B cell (primary cell): ENCODE results near the gene MAP3K12. TPM values are rescaled to one million over a fixed set of nuclear protein-coding genes. Genes with fewer than 3 reads are reported as not detected.

ENCODE experiments used
- ATAC-seq: fragments of 200-7000 bp; cut with Tn5 transposase; one replicate; pipeline ENCODE4 v1.10.0; 2021; ENCODE audit warnings: low read depth, mild to moderate bottlenecking, moderate number of reproducible peaks, moderate library complexity
- CTCF ChIA-PET: fragments of 350-600 bp; sonication (Branson Sonifier 250); formaldehyde crosslinking; loops from one replicate; lab custom pipeline; 2021; ENCODE audit warnings: antibody characterized with exemption, inconsistent platforms; lab: Charles Lee
- POLR2A ChIA-PET: fragments of 350-600 bp; sonication (Branson Sonifier 250); formaldehyde crosslinking; loops from one replicate; lab custom pipeline; 2021; ENCODE audit warnings: antibody characterized with exemption; lab: Charles Lee
- DNase-seq: peaks from one replicate; pipeline ENCODE4 v3.0.0; 2013
- H2AFZ ChIP-seq: 2 replicates; pipeline ENCODE4 v1.6.1; 2012; ENCODE audit warnings: mild to moderate bottlenecking, low read depth, low read length; ENCODE audit not compliant: insufficient read depth, poor library complexity, severe bottlenecking
- H3K27ac ChIP-seq, 2 donors: 1 replicate in 1 of 2; 2 replicates in 1 of 2; pipeline ENCODE4 v1.5.1; 2012 to 2013; ENCODE audit warnings: low read length in 2 of 2, mild to moderate bottlenecking in 2 of 2, moderate library complexity in 1 of 2
- H3K27me3 ChIP-seq, 4 experiments: fragments of 200-600 bp in 1 of 4; sonication (generic) in 1 of 4; replicated peaks in 1 of 4; 1 replicate in 2 of 4; 2 replicates in 2 of 4; pipeline versions ENCODE4 v1.6.1 to v1.7.0; 2013 to 2016; ENCODE audit warnings: low read length in 3 of 4, mild to moderate bottlenecking in 2 of 4, mixed read lengths in 1 of 4, moderate library complexity in 1 of 4; ENCODE audit not compliant: insufficient read depth in 4 of 4, control insufficient read depth in 3 of 4; ENCODE audit errors: control extremely low read depth in 1 of 4
- H3K36me3 ChIP-seq, 2 experiments: replicated peaks in 1 of 2; 1 replicate in 1 of 2; 2 replicates in 1 of 2; pipeline versions ENCODE4 v1.6.1 to v1.7.1; 2013; ENCODE audit warnings: low read length in 1 of 2; ENCODE audit not compliant: insufficient read depth in 2 of 2, control insufficient read depth in 1 of 2; ENCODE audit errors: control extremely low read depth in 1 of 2, extremely low read depth in 1 of 2
- H3K4me1 ChIP-seq, 2 donors: fragments of 200-600 bp in 1 of 2; sonication (generic) in 1 of 2; 1 replicate in 1 of 2; 2 replicates in 1 of 2; pipeline versions ENCODE4 v1.5.1 to v1.6.1; 2013 to 2017; ENCODE audit warnings: low read length in 2 of 2; ENCODE audit not compliant: control insufficient read depth in 2 of 2, insufficient read depth in 2 of 2
- H3K4me2 ChIP-seq: replicated peaks from 2 replicates; pipeline ENCODE3; 2012; ENCODE audit warnings: mild to moderate bottlenecking, low read depth, low read length; ENCODE audit not compliant: poor library complexity, severe bottlenecking
- H3K4me3 ChIP-seq, 5 experiments: fragments of 200-600 bp in 1 of 5; sonication (generic) in 1 of 5; 1 replicate in 3 of 5; 2 replicates in 2 of 5; pipeline versions ENCODE4 v1.5.1 to v1.7.0; 2011 to 2016; ENCODE audit warnings: low read length in 4 of 5, mild to moderate bottlenecking in 4 of 5, low read depth in 2 of 5, control low read depth in 1 of 5, moderate library complexity in 1 of 5; ENCODE audit not compliant: insufficient read depth in 1 of 5; ENCODE audit errors: control extremely low read depth in 1 of 5, extremely low read depth in 1 of 5
- H3K79me2 ChIP-seq: fragments of 200-600 bp; sonication (generic); one replicate; pipeline ENCODE4 v1.6.0; 2016; ENCODE audit warnings: low read length; ENCODE audit not compliant: control insufficient read depth, insufficient read depth
- H3K9ac ChIP-seq: fragments of 200-600 bp; sonication (generic); 2 replicates; pipeline ENCODE4 v1.6.1; 2017; ENCODE audit warnings: mild to moderate bottlenecking, low read length, moderate library complexity
- H3K9me3 ChIP-seq, 3 donors: one replicate each; pipeline versions ENCODE4 v1.6.1 to v1.7.1; 2013; ENCODE audit warnings: low read length in 2 of 3; ENCODE audit not compliant: control insufficient read depth in 2 of 3, insufficient read depth in 1 of 3; ENCODE audit errors: control extremely low read depth in 1 of 3
- H4K20me1 ChIP-seq: 2 replicates; pipeline ENCODE4 v1.6.0; 2012; ENCODE audit warnings: mild to moderate bottlenecking, low read length; ENCODE audit not compliant: insufficient read depth, control insufficient read depth, poor library complexity, severe bottlenecking
- H3K27ac Mint-ChIP-seq: one replicate; pipeline ENCODE4 v1.8.0; 2021; ENCODE audit warnings: mixed read lengths
- H3K27me3 Mint-ChIP-seq: one replicate; pipeline ENCODE4 v1.8.0; 2021; ENCODE audit warnings: mixed read lengths
- H3K4me1 Mint-ChIP-seq: one replicate; pipeline ENCODE4 v1.8.0; 2021; ENCODE audit warnings: mixed read lengths
- H3K4me3 Mint-ChIP-seq: one replicate; pipeline ENCODE4 v1.8.0; 2021; ENCODE audit warnings: mixed read lengths
- H3K9me3 Mint-ChIP-seq: one replicate; pipeline ENCODE4 v1.8.0; 2022; ENCODE audit warnings: mixed read lengths; ENCODE audit not compliant: insufficient read depth
- CTCF ChIP-seq: fragments of 200-600 bp; IDR thresholded peaks from one replicate; pipeline ENCODE4 v1.8.0; 2022; ENCODE audit warnings: antibody characterized with exemption, mild to moderate bottlenecking
- EZH2 ChIP-seq: IDR thresholded peaks from 2 replicates; pipeline ENCODE4 v1.6.1; 2012; ENCODE audit warnings: borderline replicate concordance, low read depth, mild to moderate bottlenecking, moderate library complexity, low read length; ENCODE audit not compliant: insufficient read depth, poor library complexity, severe bottlenecking
- WGBS: methylation state at CpG from one replicate; pipeline ENCODE4 v1.1.5; 2013; ENCODE audit warnings: missing lambda C conversion rate; ENCODE audit not compliant: insufficient coverage; 5-methylcytosine and 5-hydroxymethylcytosine counted together
- intact Hi-C: fragments of 100-400 bp; cut with micrococcal nuclease; formaldehyde crosslinking; loops from one replicate; pipeline ENCODE4 v1.10.0; 2022
- polyA plus RNA-seq: library from polyadenylated mRNA; depleted of rRNA; stranded (reverse); fragments of >200 nt; gene quantifications from 2 replicates; pipeline ENCODE4 v1.2.3, GENCODE V29; 2012
- total RNA-seq, 2 donors: library from RNA; stranded (reverse); fragments of 120-200 nt in 1 of 2; gene quantifications; 1 replicate in 1 of 2; 2 replicates in 1 of 2; pipeline versions ENCODE4 v1.2.3 to v1.2.4, GENCODE V29; 2013 to 2022

Gene MAP3K12
- total and polyA plus RNA-seq, 2 donors (not counting 1 experiment from before 2014, with no cell fraction given), result 15.0 to 17.0 TPM

- H3K27me3 Mint-ChIP-seq, result no peaks in the 10 kb centered on the region
- H3K79me2 ChIP-seq, result peaks cover 3% of the 10 kb centered on the region
- H3K36me3 ChIP-seq, result no peaks in the 10 kb centered on the region
- no peak overlapping the region for H3K4me2 ChIP-seq
- DNase-seq (no peak), ATAC-seq (no peak)
- H3K9me3 Mint-ChIP-seq, result no peaks in the 10 kb centered on the region
- WGBS, result no CpG with 5 or more reads among the region's 1 CpG
- CTCF ChIA-PET, result interaction anchor here (2.0 kb wide), 1 partner anchor 12 kb away, joined by 6 read pairs; no protein-coding TSS in a partner anchor
- no peak overlapping the region for H3K9ac ChIP-seq
- peaks cover 42% of the 10 kb centered on the region for H3K4me1 Mint-ChIP-seq
- H3K27ac Mint-ChIP-seq, result no peak overlapping the region
- intact Hi-C loops, result no loop called here
- H2AFZ ChIP-seq, result no peak overlapping the region
- no peak overlapping the region for H3K4me3 Mint-ChIP-seq
- POLR2A ChIA-PET, result no interaction called here
- H3K27ac ChIP-seq, result no peak overlapping the region
- H3K4me3 ChIP-seq, result no peak overlapping the region
- H3K9me3 ChIP-seq, result peaks cover 0 to 4% (median 0%) of the 10 kb centered on the region in 3 donors
- no peak for TF ChIP-seq EZH2
- no peak for TF ChIP-seq CTCF
- no peaks in the 10 kb centered on the region for H3K27me3 ChIP-seq
- H3K4me1 ChIP-seq, result peaks cover 33 to 44% of the 10 kb centered on the region in 2 donors
- H4K20me1 ChIP-seq, result no peaks in the 10 kb centered on the region
Observed at GRCh38 chr12:53496752-53497032, 2.6 kb downstream of the MAP3K12 start.

GRCh38 chr12:53495903-53496751 lies 3.1 kb downstream of the MAP3K12 start:
- Histone ChIP-seq H3K9ac (no peak overlapping the region), H3K4me1 (peaks cover 30 to 40% of the 10 kb centered on the region in 2 donors), H3K36me3 (no peaks in the 10 kb centered on the region), H4K20me1 (no peaks in the 10 kb centered on the region), H3K79me2 (no peaks in the 10 kb centered on the region), H2AFZ (no peak overlapping the region), H3K4me2 (no peak overlapping the region), H3K27me3 (no peaks in the 10 kb centered on the region), H3K27ac (no peak overlapping the region), H3K9me3 (no peaks in the 10 kb centered on the region), H3K4me3 (no peak overlapping the region)
- no peak for DNase-seq
- no CpG with 5 or more reads among the region's 5 CpGs for WGBS
- Mint-ChIP-seq H3K4me3 (no peak overlapping the region), H3K9me3 (no peaks in the 10 kb centered on the region), H3K27ac (peak overlapping the region; percentile 17), H3K27me3 (no peaks in the 10 kb centered on the region), H3K4me1 (peaks cover 37% of the 10 kb centered on the region)
- POLR2A ChIA-PET, result no interaction called here
- CTCF ChIA-PET, result interaction anchor here (1.5 to 2.0 kb wide), 2 partner anchors 13 to 21 kb away, joined by 3 to 6 read pairs; no protein-coding TSS in a partner anchor
- ATAC-seq, result no peak
- no peak for TF ChIP-seq CTCF
- TF ChIP-seq EZH2, result no peak
- intact Hi-C loops, result no loop called here
